KMS-11 (cell line): ENCODE measurements around the gene SPRR1B.
"Not testable (repeated sequence)": the region's sequence is repeated elsewhere in the genome, so short reads cannot be mapped to it uniquely, and the experiment has no call there.

Experiments
- H2AFZ ChIP-seq: fragments of 200-600 bp; sonication (generic); 2 replicates; pipeline ENCODE4 v1.6.1; 2016; ENCODE audit warnings: antibody characterized with exemption, mixed run types, low read depth
- H3K27ac ChIP-seq: fragments of 200-600 bp; sonication (generic); 2 replicates; pipeline ENCODE4 v1.6.1; 2016; ENCODE audit warnings: mild to moderate bottlenecking, mixed run types
- H3K27me3 ChIP-seq: fragments of 200-600 bp; sonication (generic); 2 replicates; pipeline ENCODE4 v1.6.1; 2017; ENCODE audit warnings: mild to moderate bottlenecking, low read depth, mixed run types, moderate library complexity; ENCODE audit not compliant: insufficient read depth
- H3K36me3 ChIP-seq: fragments of 200-600 bp; sonication (generic); 2 replicates; pipeline ENCODE4 v1.6.1; 2017; ENCODE audit warnings: mild to moderate bottlenecking, mixed run types; ENCODE audit not compliant: insufficient read depth
- H3K4me1 ChIP-seq: fragments of 200-600 bp; sonication (generic); 2 replicates; pipeline ENCODE4 v1.6.1; 2016; ENCODE audit warnings: mild to moderate bottlenecking, low read depth, mixed run types; ENCODE audit not compliant: poor library complexity, severe bottlenecking
- H3K4me2 ChIP-seq: fragments of 200-600 bp; sonication (generic); 2 replicates; pipeline ENCODE4 v1.7.0; 2016; ENCODE audit warnings: mild to moderate bottlenecking, mixed run types
- H3K4me3 ChIP-seq: fragments of 200-600 bp; sonication (generic); IDR thresholded peaks from 2 replicates; pipeline ENCODE4 v1.6.1; 2017; ENCODE audit warnings: low read depth, low read length, mixed read lengths; ENCODE audit not compliant: insufficient read depth
- H3K79me2 ChIP-seq: fragments of 200-600 bp; sonication (generic); 2 replicates; pipeline ENCODE4 v1.6.1; 2016; ENCODE audit warnings: low read depth, mixed run types; ENCODE audit not compliant: insufficient read depth
- H3K9ac ChIP-seq: fragments of 200-600 bp; sonication (generic); 2 replicates; pipeline ENCODE4 v1.6.1; 2016; ENCODE audit warnings: mild to moderate bottlenecking, mixed run types
- H4K20me1 ChIP-seq: fragments of 200-600 bp; sonication (generic); 2 replicates; pipeline ENCODE4 v1.6.1; 2016; ENCODE audit warnings: mild to moderate bottlenecking, mixed run types; ENCODE audit not compliant: insufficient read depth
- CTCF ChIP-seq: fragments of 200-600 bp; sonication (generic); conservative IDR thresholded peaks from 2 replicates; pipeline ENCODE4 v1.6.1; 2017; ENCODE audit warnings: low read depth, mild to moderate bottlenecking, antibody characterized with exemption, low read length, moderate library complexity, mixed read lengths

SPRR1B gene

GRCh38 chr1:153001382-153001781 is 29.6 kb upstream of the SPRR1B start, which contains the start of gene SPRR3:
SPRR3 (plus strand) TSS chr1:153001749; CDS start chr1:153003021, 1,272 bp downstream.
- H4K20me1 ChIP-seq: no peaks in the 10 kb centered on the region
- no peak for TF ChIP-seq CTCF

GRCh38 chr1:153011235-153011758 is 19.7 kb upstream of the SPRR1B start:
- not testable (repeated sequence) for H3K79me2 ChIP-seq, H3K4me3 ChIP-seq, H3K27me3 ChIP-seq, H3K27ac ChIP-seq, H4K20me1 ChIP-seq, H3K9ac ChIP-seq, H2AFZ ChIP-seq, H3K36me3 ChIP-seq, H3K4me1 ChIP-seq, H3K4me2 ChIP-seq

More at GRCh38 chr1:153001382-153001781, 29.6 kb upstream of the SPRR1B start, which contains the start of gene SPRR3:
- no peak within 1 kb of the TSS for H3K9ac ChIP-seq
- no peak within 1 kb of the TSS for H2AFZ ChIP-seq
- no peaks in the 10 kb centered on the region for H3K4me1 ChIP-seq
- H3K36me3 ChIP-seq: no peaks in the 10 kb centered on the region
- no peaks in the 10 kb centered on the region for H3K79me2 ChIP-seq
- no peak within 1 kb of the TSS for H3K27ac ChIP-seq
- H3K4me3 ChIP-seq: no peak within 1 kb of the TSS
- H3K4me2 ChIP-seq: no peak within 1 kb of the TSS
- H3K27me3 ChIP-seq: no peaks in the 10 kb centered on the region

GRCh38 chr1:153021829-153022228 is 9.2 kb upstream of the SPRR1B start:
- H3K9ac ChIP-seq, H3K27ac ChIP-seq, H3K79me2 ChIP-seq, H3K4me1 ChIP-seq, H2AFZ ChIP-seq, H3K27me3 ChIP-seq, H3K4me3 ChIP-seq, H4K20me1 ChIP-seq, H3K36me3 ChIP-seq, H3K4me2 ChIP-seq: not testable (repeated sequence)

GRCh38 chr1:153022340-153022739 is 8.7 kb upstream of the SPRR1B start:
- not testable (repeated sequence) for H3K27me3 ChIP-seq, H3K4me3 ChIP-seq, H3K4me2 ChIP-seq, H3K79me2 ChIP-seq, H3K36me3 ChIP-seq, H3K27ac ChIP-seq, H4K20me1 ChIP-seq, H2AFZ ChIP-seq, H3K4me1 ChIP-seq, H3K9ac ChIP-seq

- no peak overlapping the region for H3K9ac ChIP-seq
- H3K36me3 ChIP-seq: no peaks in the 10 kb centered on the region
- H3K79me2 ChIP-seq: no peaks in the 10 kb centered on the region
- no peak overlapping the region for H3K27ac ChIP-seq
- no peak for TF ChIP-seq CTCF
- no peaks in the 10 kb centered on the region for H4K20me1 ChIP-seq
- H3K4me1 ChIP-seq: no peaks in the 10 kb centered on the region
- H3K4me2 ChIP-seq: no peak overlapping the region
- H3K27me3 ChIP-seq: no peaks in the 10 kb centered on the region
- no peak overlapping the region for H3K4me3 ChIP-seq
- no peak overlapping the region for H2AFZ ChIP-seq
These were observed 7.9 kb upstream of the SPRR1B start for GRCh38 chr1:153023109-153023508.

GRCh38 chr1:153024413-153024812 is 6.6 kb upstream of the SPRR1B start:
- TF ChIP-seq CTCF: no peak
- Histone ChIP-seq H3K4me1 (no peaks in the 10 kb centered on the region), H3K79me2 (no peaks in the 10 kb centered on the region)

More at GRCh38 chr1:153024413-153024812, 6.6 kb upstream of the SPRR1B start:
- Histone ChIP-seq H3K36me3 (no peaks in the 10 kb centered on the region), H3K4me2 (no peak overlapping the region), H2AFZ (no peak overlapping the region), H3K27me3 (no peaks in the 10 kb centered on the region), H4K20me1 (no peaks in the 10 kb centered on the region), H3K4me3 (no peak overlapping the region), H3K9ac (no peak overlapping the region), H3K27ac (no peak overlapping the region)
